Measurements from ENCODE around the gene IGDCC3.

Gene IGDCC3

GRCh38 chr15:65318870-65319356 is 58.9 kb downstream of the IGDCC3 start:
- peak; percentile 34 to 59 (median 44) for DNase-seq

GRCh38 chr15:65312400-65312916 is 65.3 kb downstream of the IGDCC3 start:
- DNase-seq, result no peak

- DNase-seq, result no peak
Observed at GRCh38 chr15:65311760-65312159, 66.0 kb downstream of the IGDCC3 start.

GRCh38 chr15:65310431-65311137 is 67.2 kb downstream of the IGDCC3 start:
- DNase-seq, result no peak

GRCh38 chr15:65309882-65310418 is 67.9 kb downstream of the IGDCC3 start:
- no peak for DNase-seq

- DNase-seq, result no peak
Observed at GRCh38 chr15:65307978-65308377, 69.8 kb downstream of the IGDCC3 start.

GRCh38 chr15:65306551-65306950 is 71.3 kb downstream of the IGDCC3 start:
- no peak for DNase-seq

- no peak for DNase-seq
Observed at GRCh38 chr15:65305776-65306175, 72.0 kb downstream of the IGDCC3 start.

GRCh38 chr15:65305150-65305758 is 72.5 kb downstream of the IGDCC3 start:
- DNase-seq, result no peak

- DNase-seq, result peak; percentile 40 to 72 (median 54)
Observed at GRCh38 chr15:65304381-65305149, 73.2 kb downstream of the IGDCC3 start, which contains the start of gene RNU5B-1. TSS of gene RNU5B-1 (plus strand) at chr15:65304677.

- no peak for DNase-seq
Observed at GRCh38 chr15:65303687-65304380, 74.0 kb downstream of the IGDCC3 start.

GRCh38 chr15:65302061-65302460 is 75.7 kb downstream of the IGDCC3 start:
- DNase-seq, result no peak

- no peak for DNase-seq
Observed at GRCh38 chr15:65300924-65301441, 76.8 kb downstream of the IGDCC3 start.

- DNase-seq, result no peak
Observed at GRCh38 chr15:65298731-65299130, 79.1 kb downstream of the IGDCC3 start.

GRCh38 chr15:65292938-65293518 is 84.8 kb downstream of the IGDCC3 start:
- DNase-seq, result no peak

- DNase-seq, result no peak
Observed at GRCh38 chr15:65290228-65290627, 87.6 kb downstream of the IGDCC3 start.

GRCh38 chr15:65289261-65289854 is 88.4 kb downstream of the IGDCC3 start:
- DNase-seq, result no peak

GRCh38 chr15:65287520-65287855 is 90.3 kb downstream of the IGDCC3 start:
- no peak for DNase-seq

- DNase-seq, result peak; percentile 70 to 90 (median 81)
Observed at GRCh38 chr15:65286704-65287519, 90.9 kb downstream of the IGDCC3 start, which contains the start of gene PARP16. TSS of gene PARP16 (minus strand) at chr15:65286883. CDS start at chr15:65286426, 457 bp downstream.

- peak in 1 of 4 experiments; percentile 19 for DNase-seq
Observed at GRCh38 chr15:65286069-65286703, 91.6 kb downstream of the IGDCC3 start.

Measured in activated naive CD4-positive, alpha-beta T cell (primary cell).